AG08395 (cell line): Measurements from ENCODE around the gene AIG1.
A peak's percentile ranks its signal among the peaks of the same experiment; 100 is the strongest.
"Not testable (repeated sequence)": the region's sequence is repeated elsewhere in the genome, so short reads cannot be mapped to it uniquely, and the experiment has no call there.

Experiments used
- DNase-seq: peaks from one replicate; pipeline ENCODE4 v3.0.0; 2012; ENCODE audit warnings: mixed read lengths, low spot score

The AIG1 gene

DNA sequence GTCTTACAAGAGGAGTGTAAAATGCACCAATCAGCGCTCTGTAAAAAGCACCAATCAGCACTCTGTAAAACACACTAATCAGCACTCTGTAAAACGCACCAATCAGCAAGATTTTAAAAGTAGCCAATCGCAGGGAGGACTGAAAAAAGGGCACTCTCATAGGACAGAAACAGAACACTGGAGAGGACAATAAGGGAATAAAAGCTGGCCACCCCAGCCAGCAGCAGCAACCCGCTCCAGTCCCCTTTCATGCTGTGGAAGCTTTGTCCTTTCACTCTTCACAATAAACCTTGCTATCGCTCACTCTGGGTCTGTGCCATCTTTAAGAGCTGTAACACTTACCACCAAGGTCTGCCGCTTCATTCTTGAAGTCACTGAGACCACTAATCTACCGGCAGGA is 1.7 kb upstream of the AIG1 start:
- no peak for DNase-seq

DNA sequence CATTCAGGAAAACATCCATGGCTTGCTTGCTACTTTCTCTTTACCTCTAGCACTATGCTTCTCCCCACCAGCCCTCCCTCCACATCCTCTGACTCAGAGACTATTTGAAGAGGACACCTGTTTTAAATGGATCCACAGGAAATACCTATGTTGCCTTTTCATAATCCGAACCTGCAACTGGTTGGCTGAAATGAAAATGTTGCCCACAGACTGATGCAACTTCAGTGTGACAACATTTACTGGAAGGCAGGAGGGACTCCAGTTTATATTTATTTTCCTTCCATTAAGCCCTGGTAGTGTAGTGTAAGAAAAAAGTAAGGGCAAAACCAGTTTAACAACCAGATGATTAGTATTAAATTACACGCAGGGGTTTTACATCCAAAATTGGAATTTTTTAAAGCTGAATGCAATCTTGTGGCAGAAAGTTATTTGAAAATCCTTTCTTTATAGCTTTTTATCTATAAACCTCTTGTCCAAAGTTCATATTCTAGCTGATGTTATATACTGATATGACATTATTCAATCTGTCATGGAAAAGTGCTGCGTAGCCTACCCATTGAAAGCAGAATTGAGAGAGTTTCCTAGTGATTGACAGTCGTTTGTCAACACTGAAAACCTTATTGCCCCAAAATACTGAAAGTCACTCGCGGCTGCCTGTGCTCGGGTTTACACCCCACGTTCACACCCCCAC is 881 bp upstream of the AIG1 start:
- DNase-seq, result peak; percentile 20

GRCh38 chr6:143060354-143060805 is 309 bp upstream of the AIG1 start:
- peak; percentile 86 for DNase-seq

- DNase-seq, result no peak
Measured at GRCh38 chr6:143061597-143062385, 1.1 kb downstream of the AIG1 start.

- DNase-seq, result no peak
Measured at GRCh38 chr6:143062551-143062950, 1.9 kb downstream of the AIG1 start.

GRCh38 chr6:143063631-143064030 is 2.9 kb downstream of the AIG1 start:
- no peak for DNase-seq

- no peak for DNase-seq
Measured at GRCh38 chr6:143064271-143064670, 3.6 kb downstream of the AIG1 start.

DNA sequence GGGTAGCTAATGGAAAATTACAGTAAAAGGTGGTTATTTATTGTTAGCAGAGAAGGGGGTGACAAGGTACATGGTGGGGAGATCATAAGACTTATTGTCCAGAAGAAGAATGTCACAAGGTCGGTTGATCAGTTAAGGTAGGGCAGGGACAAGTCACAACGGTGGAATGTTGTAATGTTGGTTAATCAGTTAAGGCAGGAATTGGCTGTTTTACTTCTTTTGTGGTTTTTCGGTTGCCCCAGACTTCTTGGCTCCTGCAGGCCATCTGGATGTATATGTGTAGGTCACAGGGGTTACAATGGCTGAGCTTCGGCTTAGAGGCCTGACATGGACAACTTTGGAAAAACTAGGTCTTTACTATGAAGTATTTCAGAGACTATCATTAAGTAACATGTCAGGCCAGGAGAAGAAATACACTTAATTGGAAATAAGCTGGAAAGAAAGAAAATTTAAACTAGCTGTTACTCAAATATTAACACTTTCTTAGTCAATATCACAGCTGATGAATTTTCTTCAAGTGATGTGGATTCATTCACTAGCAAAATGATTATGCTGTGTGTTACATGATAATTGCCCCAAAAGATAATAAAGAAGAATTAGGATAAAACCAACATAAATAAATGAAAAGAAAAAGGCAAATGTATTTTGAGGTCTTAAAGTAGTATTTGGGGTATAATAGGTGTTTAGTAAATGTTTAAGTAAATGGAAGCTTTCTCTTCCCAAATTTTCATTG is 4.4 kb downstream of the AIG1 start:
- DNase-seq, result no peak

- peak; percentile 11 for DNase-seq
Measured at GRCh38 chr6:143068001-143068400, 7.3 kb downstream of the AIG1 start.

DNA sequence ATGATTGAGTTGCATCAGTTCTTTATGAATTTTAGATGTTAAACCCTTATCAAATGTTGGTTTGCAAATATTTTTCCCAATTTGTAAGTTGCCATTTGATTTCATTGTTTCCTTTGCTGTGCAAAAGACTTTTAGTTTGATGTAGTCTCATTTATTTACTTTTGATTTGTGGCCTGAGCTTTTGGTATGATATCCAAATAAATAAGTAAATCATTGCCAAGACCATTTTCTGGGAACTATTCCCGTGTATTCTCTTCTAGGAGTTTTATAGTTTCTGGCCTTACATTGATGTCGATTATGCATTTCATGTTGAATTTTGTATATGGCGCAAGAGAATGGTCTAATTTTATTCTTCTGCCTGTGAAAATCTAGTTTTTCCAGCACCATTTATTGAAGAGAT is 13.4 kb downstream of the AIG1 start:
- DNase-seq, result no peak

GRCh38 chr6:143074670-143075318 is 14.1 kb downstream of the AIG1 start:
- DNase-seq, result no peak

- no peak for DNase-seq
Measured at GRCh38 chr6:143078468-143079324, 18.0 kb downstream of the AIG1 start.

- DNase-seq, result no peak
Measured at GRCh38 chr6:143079325-143079640, 18.6 kb downstream of the AIG1 start.

DNA sequence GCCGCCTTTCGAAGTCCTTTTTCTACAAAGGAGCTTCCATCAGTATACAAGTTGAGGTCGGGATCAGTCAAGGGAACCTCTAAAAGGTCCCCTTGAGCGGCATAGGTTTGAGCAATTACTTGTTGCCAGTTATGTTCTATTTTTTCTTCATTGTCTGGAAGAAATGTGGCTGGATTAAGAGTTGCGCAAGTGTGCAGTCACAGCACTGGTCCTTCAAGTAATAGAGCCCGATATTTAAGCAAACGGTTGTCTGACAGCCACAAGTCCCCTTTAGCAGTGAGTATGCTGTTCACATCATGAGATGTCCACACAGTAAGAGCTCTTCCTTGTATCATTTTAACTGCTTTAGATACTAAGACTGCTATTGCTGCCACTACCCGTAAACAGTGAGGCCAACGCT is 21.6 kb downstream of the AIG1 start:
- not testable (repeated sequence) for DNase-seq

- not testable (repeated sequence) for DNase-seq
Measured at GRCh38 chr6:143084019-143084418, 23.3 kb downstream of the AIG1 start.

GRCh38 chr6:143087335-143087734 is 26.6 kb downstream of the AIG1 start:
- not testable (repeated sequence) for DNase-seq

DNA sequence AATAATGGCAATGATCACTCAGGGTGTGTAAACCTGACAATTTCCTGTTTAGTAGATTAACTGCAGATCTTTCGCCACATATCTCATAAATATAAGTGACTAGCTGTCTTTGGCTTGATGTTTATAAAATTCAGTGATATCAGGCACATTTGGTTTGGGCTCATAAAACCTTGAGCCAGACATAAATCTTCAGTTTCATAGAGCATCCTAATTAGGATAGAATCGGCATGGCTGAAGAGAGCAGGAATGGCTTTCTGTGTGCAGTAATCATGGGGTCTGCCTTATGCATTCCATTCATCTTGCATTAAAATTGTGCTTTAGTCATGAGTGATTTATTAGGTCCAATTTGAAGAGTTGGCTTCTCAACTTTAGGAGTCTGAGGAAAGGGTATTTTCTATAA is 27.2 kb downstream of the AIG1 start:
- DNase-seq, result no peak

- no peak for DNase-seq
Measured at GRCh38 chr6:143090314-143091044, 29.8 kb downstream of the AIG1 start.

- no peak for DNase-seq
Measured at GRCh38 chr6:143092768-143093167, 32.1 kb downstream of the AIG1 start.

GRCh38 chr6:143093290-143093689 is 32.6 kb downstream of the AIG1 start:
- no peak for DNase-seq

DNA sequence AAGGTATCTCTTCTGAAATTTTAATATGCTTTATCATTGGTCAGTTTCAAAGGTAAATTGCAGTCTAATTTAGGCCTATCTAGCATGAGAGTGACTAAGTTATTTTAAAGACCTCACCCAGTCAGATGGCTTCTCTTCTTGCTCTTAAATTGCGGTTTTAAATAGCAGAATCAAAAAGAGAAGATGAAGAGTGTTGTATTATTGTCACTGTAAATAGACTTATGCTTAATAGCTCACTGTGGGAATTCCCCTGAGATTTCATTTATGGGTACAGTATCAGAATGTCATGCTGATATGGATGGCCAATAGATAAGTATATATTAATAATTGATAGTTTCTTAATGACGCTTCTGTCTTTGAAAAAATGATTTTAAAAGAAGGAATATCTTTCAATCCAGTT is 35.7 kb downstream of the AIG1 start:
- no peak for DNase-seq
